ENCODE results near the gene PTPRM.
"Not testable (repeated sequence)": the region's sequence is repeated elsewhere in the genome, so short reads cannot be mapped to it uniquely, and the experiment has no call there.

PTPRM gene

DNA sequence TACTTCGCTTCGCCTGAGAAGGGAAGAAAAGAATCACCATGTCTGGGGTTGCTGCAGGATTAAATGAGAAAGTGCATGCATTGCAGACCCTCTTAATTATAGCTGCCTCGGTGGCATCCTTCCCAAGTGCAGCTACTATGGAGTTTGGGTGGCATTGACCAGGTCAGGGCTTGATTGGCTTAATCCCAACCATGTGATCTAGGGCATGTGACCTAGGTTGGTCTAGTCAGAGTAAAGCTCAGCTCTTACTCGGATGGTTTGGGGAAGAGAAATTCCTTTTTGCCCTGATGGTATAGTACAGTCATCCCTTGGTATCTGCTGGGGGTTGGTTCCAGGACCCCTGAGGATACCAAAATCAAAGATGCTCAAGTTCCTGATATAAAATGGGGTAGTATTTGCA lies 863.9 kb downstream of the PTPRM start:
- no peak for DNase-seq (ENCODE audit: low spot score)

DNA sequence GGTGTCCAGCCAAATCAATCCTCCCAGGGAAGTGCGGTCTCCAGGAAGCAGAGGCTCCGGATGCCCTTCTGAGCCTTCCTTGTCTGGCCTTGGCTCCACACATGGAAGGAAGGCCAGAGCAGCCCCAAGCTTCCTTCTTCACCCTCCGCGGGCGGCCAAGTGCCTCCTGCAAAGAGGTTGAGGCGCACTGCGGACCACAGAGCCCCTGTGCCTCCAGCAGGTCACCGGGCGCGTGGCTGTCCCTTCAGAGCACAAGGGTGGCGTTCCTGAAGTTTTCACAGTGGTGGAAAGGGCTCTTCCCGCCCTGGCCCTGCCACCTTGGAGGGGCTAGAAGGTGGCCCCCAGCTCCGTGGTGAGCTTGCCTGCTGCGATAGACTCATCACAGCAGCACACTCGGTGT lies 866.2 kb downstream of the PTPRM start:
- DNase-seq (ENCODE audit: low spot score), result no peak

DNA sequence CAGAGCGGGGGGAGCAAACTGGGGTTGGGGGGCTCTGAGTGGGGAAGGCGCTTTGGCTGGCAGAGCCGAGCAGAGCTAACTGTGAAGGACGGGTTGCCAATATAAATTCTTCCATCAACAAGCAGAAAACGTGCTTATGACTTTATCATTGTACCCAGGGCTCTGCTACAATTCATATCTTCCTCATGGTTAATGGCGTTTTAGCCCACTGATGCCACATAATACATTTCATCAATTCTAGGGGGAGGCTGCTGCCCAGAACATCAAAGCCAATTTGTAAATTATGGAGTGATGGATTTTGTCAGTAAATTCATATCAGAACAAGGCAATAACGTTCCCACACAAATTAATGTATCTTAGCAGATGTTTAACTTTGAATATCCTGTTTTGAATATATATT lies 866.7 kb downstream of the PTPRM start:
- DNase-seq (ENCODE audit: low spot score), result no peak

DNA sequence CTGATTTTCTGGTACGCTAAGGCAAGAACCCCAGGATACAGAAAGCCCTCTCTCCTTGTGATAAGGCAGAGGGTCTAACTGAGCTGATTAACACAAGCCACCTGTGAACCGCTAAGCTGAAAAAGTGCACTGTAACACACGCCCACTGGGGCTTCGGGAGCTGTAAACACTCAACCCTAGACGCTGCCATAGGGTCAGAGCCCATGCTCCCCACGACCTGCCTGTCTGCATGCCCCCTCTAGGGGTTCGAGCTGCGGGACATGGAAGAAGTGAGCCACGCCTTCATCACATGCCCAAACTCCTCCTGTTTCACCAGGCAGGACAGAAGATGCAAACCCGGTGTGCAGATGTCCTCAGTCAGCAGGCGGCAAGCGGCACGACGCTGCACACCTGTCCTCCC lies 868.3 kb downstream of the PTPRM start:
- no peak for DNase-seq (ENCODE audit: low spot score)

DNA sequence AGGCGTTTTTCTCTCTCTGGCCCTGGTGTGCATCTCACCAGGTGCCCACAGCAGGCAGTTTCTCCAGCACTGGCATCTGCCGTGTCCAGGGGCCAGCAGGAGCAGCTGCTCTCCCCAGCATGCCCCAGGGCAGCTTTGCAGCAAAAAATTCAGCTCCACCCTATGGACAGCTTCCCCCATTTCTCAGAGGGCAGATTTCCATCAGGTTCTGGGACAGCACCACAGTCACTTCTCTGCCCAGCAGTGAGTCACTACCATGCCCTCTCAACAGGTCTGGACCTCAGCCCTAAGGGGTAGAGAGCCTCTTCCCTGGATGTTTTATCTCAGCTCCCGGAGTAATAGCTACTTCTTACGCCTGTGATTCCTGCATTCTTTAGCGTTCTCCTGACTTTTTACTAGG lies 871.9 kb downstream of the PTPRM start:
- no peak for DNase-seq (ENCODE audit: low spot score)

DNA sequence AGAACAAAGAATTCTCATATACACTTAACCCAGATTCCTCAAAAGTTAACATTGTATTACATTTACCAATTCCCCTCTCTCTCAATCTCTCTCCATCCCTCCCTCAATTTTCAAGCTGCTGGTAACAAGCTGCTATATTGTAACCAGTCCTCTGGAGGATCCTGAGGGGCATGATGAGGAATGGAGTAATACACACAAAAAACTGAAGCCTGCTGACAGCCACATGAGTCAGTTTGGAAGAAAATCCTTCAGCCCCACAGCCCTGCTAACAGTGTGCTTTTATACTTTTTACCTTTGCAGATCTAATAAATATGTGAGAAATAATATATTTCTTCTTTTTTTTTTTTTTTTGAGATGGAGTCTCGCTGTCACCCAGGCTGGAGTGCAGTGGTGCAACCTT lies 876.4 kb downstream of the PTPRM start:
- DNase-seq (ENCODE audit: low spot score), result no peak

DNA sequence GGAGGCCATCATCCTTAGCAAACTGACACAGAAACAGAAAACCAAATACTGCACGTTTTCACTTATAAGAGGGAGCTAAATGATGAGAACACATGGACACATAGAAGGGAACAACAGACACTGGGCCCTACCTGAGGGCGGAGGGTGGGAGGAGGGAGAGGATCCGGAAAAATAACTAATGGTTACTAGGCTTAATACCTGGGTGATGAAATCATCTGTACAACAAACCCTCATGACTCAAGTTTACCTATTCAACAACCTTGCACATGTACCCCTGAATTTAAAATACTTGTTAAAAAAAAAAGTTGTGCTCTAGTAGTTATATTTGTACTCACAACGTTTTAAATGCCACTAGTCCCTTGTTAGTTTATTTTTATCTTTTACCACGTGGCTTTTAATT lies 879.8 kb downstream of the PTPRM start:
- not testable (repeated sequence) for DNase-seq (ENCODE audit: low spot score)

DNA sequence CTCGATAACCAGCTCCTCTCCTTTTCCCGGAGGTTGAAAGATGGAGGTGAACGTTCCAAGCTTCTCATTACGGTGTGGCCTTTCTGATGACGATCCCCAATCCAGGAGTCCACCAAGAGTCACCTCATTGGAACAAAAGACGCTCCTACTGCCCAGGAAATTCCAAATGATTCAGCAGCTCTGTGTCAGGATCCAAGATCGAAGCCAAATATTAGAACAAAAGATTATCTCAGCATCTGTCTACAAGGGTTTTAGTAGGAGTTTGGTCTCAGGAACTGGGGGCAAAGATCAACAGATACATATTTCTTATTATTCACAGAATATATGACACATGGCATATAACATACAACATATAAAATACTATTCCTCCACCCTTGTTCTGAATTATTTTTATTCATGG lies 881.0 kb downstream of the PTPRM start:
- DNase-seq (ENCODE audit: low spot score), result no peak

DNA sequence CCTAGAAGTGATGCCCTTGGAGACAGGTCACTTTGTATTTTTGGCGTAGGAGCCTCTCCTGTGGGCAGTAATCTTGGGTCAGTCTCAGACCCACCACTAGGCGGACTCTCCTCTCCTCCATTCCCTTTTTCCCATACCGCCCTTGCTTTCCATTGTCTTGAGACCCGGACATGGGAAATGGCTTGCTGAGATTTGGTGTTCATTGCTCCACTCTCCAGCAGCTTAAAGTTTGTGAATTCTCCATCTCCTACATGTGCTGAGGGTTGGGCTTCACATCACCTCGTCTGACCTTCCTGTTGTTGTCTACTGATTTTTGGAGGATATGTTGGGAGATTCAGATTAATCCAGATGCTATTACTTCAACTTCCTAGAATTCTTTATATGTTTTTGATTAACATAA lies 882.9 kb downstream of the PTPRM start:
- DNase-seq (ENCODE audit: low spot score), result no peak

DNA sequence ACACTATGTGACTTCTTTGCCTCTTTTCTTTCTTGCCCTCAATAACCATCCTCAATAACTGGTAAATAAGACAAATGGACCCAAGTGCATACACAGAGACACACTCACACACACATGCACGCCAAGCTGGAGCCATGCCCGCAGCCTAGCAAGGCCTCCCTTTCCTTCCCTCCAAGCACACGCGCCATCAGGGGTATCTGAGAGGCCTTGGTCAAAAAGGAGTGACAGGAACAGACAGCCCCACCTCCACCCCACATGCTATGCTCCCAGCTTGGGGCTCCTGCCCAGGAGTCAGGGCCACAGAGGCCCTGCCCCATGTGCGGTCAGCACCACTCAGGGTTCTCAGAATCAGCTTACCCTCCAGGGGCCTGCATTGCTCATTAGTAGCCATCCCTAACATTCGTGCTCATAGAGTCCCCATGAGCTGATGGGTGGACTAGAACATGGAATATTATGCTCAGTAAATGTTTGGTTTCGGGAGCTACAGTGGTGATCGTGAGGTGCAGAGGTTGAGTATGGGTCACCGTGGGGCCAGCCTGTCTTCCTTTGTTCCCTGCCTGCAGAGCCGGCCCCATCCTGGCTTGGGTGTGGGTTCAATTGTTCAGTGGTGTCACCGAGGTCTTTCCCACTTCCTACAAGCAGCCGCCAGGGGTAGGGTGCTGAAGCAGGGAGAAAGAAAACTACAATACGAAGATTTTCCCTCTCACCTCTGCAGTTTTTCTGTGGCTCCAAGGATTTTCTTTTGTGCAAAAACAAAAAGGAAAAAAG lies 884.0 kb downstream of the PTPRM start:
- no peak for DNase-seq (ENCODE audit: low spot score)

DNA sequence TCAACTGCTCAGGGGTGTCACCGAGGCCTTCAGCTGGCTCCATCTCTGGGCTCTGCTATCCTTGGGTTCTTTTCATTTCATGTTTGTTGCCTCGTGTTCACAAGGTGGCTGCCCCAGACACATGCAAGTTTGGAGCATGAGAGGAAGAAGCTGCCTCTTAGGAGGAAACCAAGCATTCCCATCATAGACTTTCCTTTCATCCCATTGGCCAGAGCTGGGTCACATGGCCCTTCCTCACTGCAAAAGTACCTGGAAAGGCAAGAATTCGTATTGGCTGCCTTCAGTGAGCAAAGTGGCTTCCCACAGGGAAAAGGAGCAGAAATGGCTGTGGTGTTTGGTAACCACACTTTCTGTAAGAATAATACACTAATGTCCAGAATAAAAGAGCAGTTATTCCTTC lies 886.4 kb downstream of the PTPRM start:
- no peak for DNase-seq (ENCODE audit: low spot score)

DNA sequence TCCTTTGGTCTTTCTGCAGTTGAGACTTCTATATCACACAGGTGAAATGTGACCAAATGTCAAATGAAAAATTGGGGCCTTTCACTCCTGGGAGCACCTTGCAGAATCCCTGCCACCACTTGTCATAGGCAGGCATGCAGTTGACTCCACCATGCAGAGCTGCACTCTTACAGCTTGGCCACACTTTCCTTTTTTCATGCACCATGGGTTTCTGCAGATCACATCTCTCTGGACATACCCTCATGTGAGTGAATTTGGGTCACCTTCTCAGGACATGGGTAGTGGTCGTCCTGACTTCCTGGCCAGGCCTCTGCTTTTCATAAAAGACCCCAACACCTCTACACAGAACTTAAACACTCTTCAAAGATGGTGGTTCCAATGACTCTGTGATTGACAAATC lies 887.0 kb downstream of the PTPRM start:
- no peak for DNase-seq (ENCODE audit: low spot score)

DNA sequence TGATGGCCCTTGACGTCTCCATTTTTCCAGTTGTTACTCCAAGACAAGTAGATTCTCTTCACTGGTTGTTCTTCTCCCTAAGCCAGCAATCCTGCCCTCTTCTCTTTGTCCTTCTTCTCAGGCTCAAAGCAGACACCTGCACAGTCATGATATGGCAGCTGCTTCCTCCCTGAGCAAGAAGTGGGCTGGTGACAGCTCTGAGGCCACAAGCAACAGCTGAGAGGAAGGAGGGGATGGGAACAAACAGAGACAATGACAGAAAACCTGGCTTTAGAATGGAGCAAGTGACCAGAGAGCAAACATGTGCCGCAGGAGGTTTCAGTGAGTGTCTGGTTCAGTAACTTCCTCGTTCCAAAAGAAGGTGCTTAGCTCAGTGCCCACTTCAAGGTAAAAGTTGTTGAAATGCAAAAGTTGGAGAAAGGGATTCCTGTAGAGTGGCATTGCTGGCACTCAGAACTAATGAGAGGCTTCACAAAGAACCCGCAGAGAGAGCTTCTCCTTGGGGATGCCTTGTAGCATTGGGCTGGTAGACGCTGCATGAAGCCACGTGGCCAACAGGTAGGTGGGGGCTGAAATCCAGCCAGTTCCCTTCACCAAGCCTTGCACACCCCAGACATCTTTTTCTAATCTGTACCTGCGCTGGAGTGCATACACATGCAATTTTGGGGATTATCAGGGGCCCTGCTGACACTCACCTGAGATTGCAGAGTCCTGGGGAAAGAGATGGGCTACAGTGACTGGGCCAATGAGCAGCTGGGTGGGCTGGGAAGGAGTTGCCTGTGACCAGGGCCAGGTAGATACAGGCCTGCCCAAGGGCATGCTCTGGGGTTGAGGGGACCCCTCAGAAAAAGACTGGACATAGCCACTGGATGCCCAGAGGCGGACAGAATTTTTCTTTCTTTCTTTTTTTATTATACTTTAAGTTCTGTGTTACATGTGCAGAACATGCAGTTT lies 888.8 kb downstream of the PTPRM start:
- DNase-seq (ENCODE audit: low spot score), result no peak

Data from globus pallidus (tissue), 1 donor.